Fibroblast of skin of left quadriceps (primary cell): ENCODE results near the gene MYL10.

Source experiments
- DNase-seq, 2 experiments: peaks; one replicate each; pipeline ENCODE4 v3.0.0-alpha.2; 2013; ENCODE audit warnings: low read depth in 2 of 2

Gene MYL10

DNA sequence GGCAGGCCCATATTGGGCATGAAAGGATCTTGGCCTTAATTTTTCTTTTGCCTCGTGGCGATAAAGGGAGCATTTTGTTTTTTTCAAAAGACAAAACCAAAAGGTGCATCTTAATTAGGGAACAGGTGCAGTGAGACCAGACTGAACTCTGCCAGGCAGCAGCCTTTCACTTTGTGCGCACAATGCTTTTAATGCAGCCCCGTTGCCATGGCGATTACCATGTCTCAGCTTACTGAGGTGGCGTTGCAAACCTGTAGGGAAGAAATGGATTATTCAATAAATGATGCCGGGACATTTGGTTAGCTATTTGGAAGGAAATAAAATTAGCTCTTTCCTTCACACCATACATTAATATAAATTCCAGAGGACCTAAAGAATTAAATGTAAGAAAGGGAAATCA lies 61.9 kb downstream of the MYL10 start:
- DNase-seq, result no peak

DNA sequence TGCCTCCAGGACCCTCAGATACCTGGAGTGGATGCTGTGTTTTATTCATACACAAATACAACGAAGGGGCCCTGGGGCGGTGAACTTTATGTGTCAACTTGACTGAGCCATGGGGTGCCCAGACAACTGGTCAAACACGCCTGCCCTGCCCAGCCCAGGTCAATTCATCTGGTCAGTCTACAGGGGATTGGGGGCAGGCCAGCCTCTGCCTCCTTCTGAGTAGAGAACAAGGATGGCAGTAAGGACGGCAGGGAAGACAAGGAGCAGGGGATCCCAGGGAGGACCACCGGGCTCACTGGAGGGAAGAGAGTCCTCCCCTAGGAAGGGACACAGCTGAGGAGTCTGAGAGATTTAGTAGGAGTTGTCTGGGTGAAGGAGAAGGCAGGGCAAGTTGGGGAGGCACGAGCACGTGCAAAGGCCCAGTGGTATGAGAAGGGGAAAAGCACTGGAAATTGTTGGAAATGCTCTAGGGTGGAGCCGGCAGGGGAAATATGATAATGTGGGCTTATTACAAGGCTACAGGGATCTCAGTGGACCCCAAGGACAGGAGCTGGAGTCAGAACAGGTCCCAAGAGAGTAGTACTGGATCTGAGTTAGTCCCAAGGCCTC lies 63.4 kb downstream of the MYL10 start:
- DNase-seq, result no peak

- no peak for DNase-seq
Observed at GRCh38 chr7:101564778-101565211, 64.3 kb downstream of the MYL10 start.

GRCh38 chr7:101563943-101564777 lies 64.9 kb downstream of the MYL10 start:
- no peak for DNase-seq
